ENCODE data around the gene PIP5K1C. TPM values are rescaled to one million over a fixed set of nuclear protein-coding genes. Genes with fewer than 3 reads are reported as not detected.

The PIP5K1C gene
- total RNA-seq, 1 experiment from 2014 or later, result 13.3 TPM

GRCh38 chr19:3698386-3698950, 1.8 kb downstream of the PIP5K1C start:
- intact Hi-C loops (cut with micrococcal nuclease), result no loop called here

GRCh38 chr19:3697671-3698385, 2.4 kb downstream of the PIP5K1C start:
- ChIA-PET POLR2A (no interaction called here), CTCF (interaction anchor here (0.5 to 1.2 kb wide), 8 partner anchors 8 to 317 kb away, joined by 3 to 9 read pairs (median 3); partner anchors contain the start of gene MRPL54)
- TF ChIP-seq CTCF (IDR thresholded peaks at IDR 0.05; ENCODE audit: unreplicated experiment), result no peak
- intact Hi-C loops (cut with micrococcal nuclease), result no loop called here
- H3K4me3 Mint-ChIP-seq (ENCODE audit: unreplicated experiment), result no peak overlapping the region
- H3K9me3 Mint-ChIP-seq (ENCODE audit: unreplicated experiment), result no peaks in the 10 kb centered on the region
- H3K4me1 Mint-ChIP-seq (ENCODE audit: insufficient read depth, unreplicated experiment), result no peaks in the 10 kb centered on the region
- no peak overlapping the region for H3K27ac Mint-ChIP-seq (ENCODE audit: low read depth, unreplicated experiment)
- H3K27me3 Mint-ChIP-seq (ENCODE audit: insufficient read depth, unreplicated experiment), result no peaks in the 10 kb centered on the region
- DNase-seq (ENCODE audit: unreplicated experiment), result no peak
- no TSS peak for BruUV-seq (replicated peaks)
- H3K36me3 Mint-ChIP-seq (ENCODE audit: insufficient read depth, unreplicated experiment), result peaks cover 6% of the 10 kb centered on the region

More at GRCh38 chr19:3698386-3698950, 1.8 kb downstream of the PIP5K1C start:
- ChIA-PET POLR2A (interaction anchor here (0.6 to 2.0 kb wide), 3 partner anchors 63 to 271 kb away, joined by 3 to 7 read pairs (median 3); partner anchors contain the start of gene APBA3), CTCF (interaction anchor here (1.0 to 1.2 kb wide), 2 partner anchors 64 to 289 kb away, joined by 3 read pairs; partner anchors contain the start of gene MRPL54)
- Mint-ChIP-seq H3K36me3 (ENCODE audit: insufficient read depth, unreplicated experiment) (peaks cover 6% of the 10 kb centered on the region), H3K27me3 (ENCODE audit: insufficient read depth, unreplicated experiment) (no peaks in the 10 kb centered on the region), H3K27ac (ENCODE audit: low read depth, unreplicated experiment) (no peak overlapping the region), H3K9me3 (ENCODE audit: unreplicated experiment) (no peaks in the 10 kb centered on the region), H3K4me1 (ENCODE audit: insufficient read depth, unreplicated experiment) (no peaks in the 10 kb centered on the region), H3K4me3 (ENCODE audit: unreplicated experiment) (peak overlapping the region; percentile 87)
- no peak for TF ChIP-seq CTCF (IDR thresholded peaks at IDR 0.05; ENCODE audit: unreplicated experiment)
- no peak for DNase-seq (ENCODE audit: unreplicated experiment)
- BruUV-seq (replicated peaks), result no TSS peak

- Mint-ChIP-seq H3K4me1 (ENCODE audit: insufficient read depth, unreplicated experiment) (no peaks in the 10 kb centered on the region), H3K4me3 (ENCODE audit: unreplicated experiment) (no peak overlapping the region), H3K36me3 (ENCODE audit: insufficient read depth, unreplicated experiment) (peaks cover 6% of the 10 kb centered on the region), H3K9me3 (ENCODE audit: unreplicated experiment) (no peaks in the 10 kb centered on the region), H3K27ac (ENCODE audit: low read depth, unreplicated experiment) (no peak overlapping the region), H3K27me3 (ENCODE audit: insufficient read depth, unreplicated experiment) (no peaks in the 10 kb centered on the region)
- ChIA-PET POLR2A (no interaction called here), CTCF (interaction anchor here (0.5 to 1.2 kb wide), 8 partner anchors 9 to 1859 kb away, joined by 3 to 4 read pairs (median 3); partner anchors contain the start of gene MRPL54)
- intact Hi-C loops (cut with micrococcal nuclease), result no loop called here
- no peak for DNase-seq (ENCODE audit: unreplicated experiment)
- no peak for TF ChIP-seq CTCF (IDR thresholded peaks at IDR 0.05; ENCODE audit: unreplicated experiment)
- BruUV-seq (replicated peaks), result no TSS peak
Measured at GRCh38 chr19:3697094-3697493, 3.2 kb downstream of the PIP5K1C start.

- Mint-ChIP-seq H3K27ac (ENCODE audit: low read depth, unreplicated experiment) (no peak overlapping the region), H3K4me3 (ENCODE audit: unreplicated experiment) (no peak overlapping the region), H3K9me3 (ENCODE audit: unreplicated experiment) (no peaks in the 10 kb centered on the region), H3K4me1 (ENCODE audit: insufficient read depth, unreplicated experiment) (no peaks in the 10 kb centered on the region), H3K36me3 (ENCODE audit: insufficient read depth, unreplicated experiment) (peaks cover 6% of the 10 kb centered on the region), H3K27me3 (ENCODE audit: insufficient read depth, unreplicated experiment) (no peaks in the 10 kb centered on the region)
- no peak for TF ChIP-seq CTCF (IDR thresholded peaks at IDR 0.05; ENCODE audit: unreplicated experiment)
- no peak for DNase-seq (ENCODE audit: unreplicated experiment)
- BruUV-seq (replicated peaks), result no TSS peak
- ChIA-PET POLR2A (no interaction called here), CTCF (interaction anchor here (0.6 to 1.0 kb wide), 4 partner anchors 66 to 1859 kb away, joined by 3 to 4 read pairs (median 3); partner anchors contain the start of gene MRPL54)
- intact Hi-C loops (cut with micrococcal nuclease), result no loop called here
Measured at GRCh38 chr19:3696660-3696995, 3.6 kb downstream of the PIP5K1C start.

All from MCF 10A (cell line).